HepG2 (cell line): ENCODE data around the gene BPI. TPM values are rescaled to one million over a fixed set of nuclear protein-coding genes. Genes with fewer than 3 reads are reported as not detected.

ENCODE experiments used
- ARNTL ChIP-seq: sonication (generic); formaldehyde crosslinking; IDR thresholded peaks from 2 replicates; pipeline ENCODE4 v1.4.0; 2020; ENCODE audit warnings: mild to moderate bottlenecking, missing genetic modification reagents
- BRD4 ChIP-seq: sonication (generic); formaldehyde crosslinking; IDR thresholded peaks from 2 replicates; pipeline ENCODE4 v1.4.0; 2020; ENCODE audit warnings: missing genetic modification reagents
- CEBPB ChIP-seq: IDR thresholded peaks from 2 replicates; pipeline ENCODE4 v1.6.1; 2011; ENCODE audit warnings: low read depth, low read length, improper control_type of control experiment, borderline replicate concordance
- CSRNP1 ChIP-seq: sonication (generic); formaldehyde crosslinking; IDR thresholded peaks from 2 replicates; pipeline ENCODE4 v1.8.1; 2023; ENCODE audit warnings: mild to moderate bottlenecking, missing genetic modification reagents
- FOSL2 ChIP-seq: sonication (generic); formaldehyde crosslinking; IDR thresholded peaks from 2 replicates; pipeline ENCODE4 v1.4.0; 2020; ENCODE audit warnings: missing genetic modification reagents
- GFI1 ChIP-seq: sonication (generic); formaldehyde crosslinking; IDR thresholded peaks from 2 replicates; pipeline ENCODE4 v1.5.0; 2020; ENCODE audit warnings: missing genetic modification reagents, mild to moderate bottlenecking, borderline replicate concordance
- HMG20B ChIP-seq: conservative IDR thresholded peaks from 2 replicates; pipeline ENCODE4 v1.6.1; 2016; ENCODE audit warnings: missing genetic modification reagents, missing compliant biosample characterization
- MZF1 ChIP-seq: sonication (generic); formaldehyde crosslinking; IDR thresholded peaks from 2 replicates; pipeline ENCODE4 v1.8.1; 2023; ENCODE audit warnings: mild to moderate bottlenecking, missing genetic modification reagents, borderline replicate concordance
- RBM39 ChIP-seq: fragments of 200-400 bp; formaldehyde crosslinking; IDR thresholded peaks from one replicate; pipeline ENCODE4 v1.6.1; 2018; ENCODE audit warnings: antibody characterized with exemption, mild to moderate bottlenecking, low read depth, low read length; ENCODE audit not compliant: poor library complexity, severe bottlenecking
- RELA ChIP-seq: sonication (generic); formaldehyde crosslinking; IDR thresholded peaks from 2 replicates; pipeline ENCODE4 v1.4.0; 2020; ENCODE audit warnings: missing genetic modification reagents
- RERE ChIP-seq: IDR thresholded peaks from 2 replicates; pipeline ENCODE4 v1.6.1; 2016; ENCODE audit warnings: low read depth, missing genetic modification reagents, missing compliant biosample characterization
- SNAI1 ChIP-seq: sonication (generic); formaldehyde crosslinking; IDR thresholded peaks from 2 replicates; pipeline ENCODE4 v1.5.0; 2020; ENCODE audit warnings: mild to moderate bottlenecking, missing genetic modification reagents, borderline replicate concordance
- TAF15 ChIP-seq: fragments of 200-400 bp; formaldehyde crosslinking; IDR thresholded peaks from one replicate; pipeline ENCODE4 v1.6.1; 2018; ENCODE audit warnings: mild to moderate bottlenecking, low read depth, low read length; ENCODE audit not compliant: poor library complexity, severe bottlenecking
- TOE1 ChIP-seq: sonication (generic); formaldehyde crosslinking; IDR thresholded peaks from 2 replicates; pipeline ENCODE4 v1.4.0; 2020; ENCODE audit warnings: mild to moderate bottlenecking, missing genetic modification reagents
- ZNF75D ChIP-seq: sonication (generic); formaldehyde crosslinking; IDR thresholded peaks from 2 replicates; pipeline ENCODE4 v1.8.1; 2023; ENCODE audit warnings: missing genetic modification reagents, mild to moderate bottlenecking, borderline replicate concordance
- polyA plus RNA-seq, 8 experiments: library from polyadenylated mRNA; depleted of rRNA in 3 of 8; stranded (reverse) in 7 of 8; unstranded in 1 of 8; fragments of >200 nt; fragmentation: Illumina TruSeq in 4 of 8; extraction: Trizol in 4 of 8; gene quantifications; 2 replicates each; pipeline versions ENCODE4 v1.2.1 to v1.2.3, GENCODE V29; 2011 to 2016; ENCODE audit warnings: low read depth in 4 of 8, missing spikeins in 1 of 8, mixed read lengths in 1 of 8; ENCODE audit not compliant: insufficient read depth in 1 of 8
- total RNA-seq, 5 experiments: library from RNA; depleted of rRNA; stranded (reverse); fragments of >200 nt; fragmentation: Illumina TruSeq; extraction: Trizol; gene quantifications; 2 replicates each; pipeline ENCODE4 v1.2.3, GENCODE V29; 2016; ENCODE audit warnings: low read depth in 1 of 5
- TF ChIP-seq, protein P1 (sequence below): sonication (generic); formaldehyde crosslinking; IDR thresholded peaks from 2 replicates; pipeline ENCODE4 v1.4.0; 2020; ENCODE audit warnings: missing genetic modification reagents
- TF ChIP-seq, protein P2 (sequence below): sonication (generic); formaldehyde crosslinking; IDR thresholded peaks from 2 replicates; pipeline ENCODE4 v1.4.0; 2020; ENCODE audit warnings: mild to moderate bottlenecking, missing genetic modification reagents, borderline replicate concordance
- TF ChIP-seq, protein P3 (sequence below): sonication (generic); formaldehyde crosslinking; IDR thresholded peaks from 2 replicates; pipeline ENCODE4 v1.8.1; 2022; ENCODE audit warnings: mild to moderate bottlenecking, missing genetic modification reagents

BPI gene
- total and polyA plus RNA-seq, 2 of the 13 experiments (the other 11 are each of a cell fraction or from before 2014, with no cell fraction given) = not detected

DNA sequence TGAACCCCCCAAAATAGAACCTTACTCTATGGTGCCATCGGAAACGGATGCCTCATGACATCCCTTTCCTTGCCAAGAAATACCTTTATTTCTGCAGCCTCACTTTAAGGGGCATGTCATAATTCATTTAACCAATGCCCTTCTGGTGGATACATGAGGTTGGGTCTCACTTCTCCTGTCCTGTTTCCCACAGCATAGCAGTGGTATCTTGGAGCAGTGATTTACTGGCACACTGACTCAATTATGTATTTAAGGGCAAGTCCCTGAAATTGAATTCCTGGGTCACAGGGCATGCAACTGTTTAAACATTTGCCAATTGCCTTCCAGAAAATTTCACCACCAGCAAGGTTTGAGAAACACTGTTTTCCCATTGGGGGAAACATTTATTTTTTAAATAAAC is 41.7 kb downstream of the BPI start (continued):
- TF ChIP-seq RELA (CRISPR knock-in tag) (no peak), CSRNP1 (no peak), SNAI1 (CRISPR knock-in tag) (no peak), BRD4 (no peak), TAF15 (no peak), FOSL2 (peak; percentile 76), CEBPB (peak; percentile 62; the same call in 1 of the 2 replicates), ZNF75D (CRISPR knock-in tag) (no peak), RERE (CRISPR knock-in tag) (no peak), GFI1 (peak; percentile 86), HMG20B (CRISPR knock-in tag) (peak; percentile 68; the same call in 1 of the 2 replicates), TOE1 (CRISPR knock-in tag) (no peak), MZF1 (CRISPR knock-in tag) (no peak), ARNTL (no peak), RBM39 (no peak)
- TF ChIP-seq, protein P1, sequence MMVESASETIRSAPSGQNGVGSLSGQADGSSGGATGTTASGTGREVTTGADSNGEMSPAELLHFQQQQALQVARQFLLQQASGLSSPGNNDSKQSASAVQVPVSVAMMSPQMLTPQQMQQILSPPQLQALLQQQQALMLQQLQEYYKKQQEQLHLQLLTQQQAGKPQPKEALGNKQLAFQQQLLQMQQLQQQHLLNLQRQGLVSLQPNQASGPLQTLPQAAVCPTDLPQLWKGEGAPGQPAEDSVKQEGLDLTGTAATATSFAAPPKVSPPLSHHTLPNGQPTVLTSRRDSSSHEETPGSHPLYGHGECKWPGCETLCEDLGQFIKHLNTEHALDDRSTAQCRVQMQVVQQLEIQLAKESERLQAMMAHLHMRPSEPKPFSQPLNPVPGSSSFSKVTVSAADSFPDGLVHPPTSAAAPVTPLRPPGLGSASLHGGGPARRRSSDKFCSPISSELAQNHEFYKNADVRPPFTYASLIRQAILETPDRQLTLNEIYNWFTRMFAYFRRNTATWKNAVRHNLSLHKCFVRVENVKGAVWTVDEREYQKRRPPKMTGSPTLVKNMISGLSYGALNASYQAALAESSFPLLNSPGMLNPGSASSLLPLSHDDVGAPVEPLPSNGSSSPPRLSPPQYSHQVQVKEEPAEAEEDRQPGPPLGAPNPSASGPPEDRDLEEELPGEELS = no peak
- TF ChIP-seq, protein P2, sequence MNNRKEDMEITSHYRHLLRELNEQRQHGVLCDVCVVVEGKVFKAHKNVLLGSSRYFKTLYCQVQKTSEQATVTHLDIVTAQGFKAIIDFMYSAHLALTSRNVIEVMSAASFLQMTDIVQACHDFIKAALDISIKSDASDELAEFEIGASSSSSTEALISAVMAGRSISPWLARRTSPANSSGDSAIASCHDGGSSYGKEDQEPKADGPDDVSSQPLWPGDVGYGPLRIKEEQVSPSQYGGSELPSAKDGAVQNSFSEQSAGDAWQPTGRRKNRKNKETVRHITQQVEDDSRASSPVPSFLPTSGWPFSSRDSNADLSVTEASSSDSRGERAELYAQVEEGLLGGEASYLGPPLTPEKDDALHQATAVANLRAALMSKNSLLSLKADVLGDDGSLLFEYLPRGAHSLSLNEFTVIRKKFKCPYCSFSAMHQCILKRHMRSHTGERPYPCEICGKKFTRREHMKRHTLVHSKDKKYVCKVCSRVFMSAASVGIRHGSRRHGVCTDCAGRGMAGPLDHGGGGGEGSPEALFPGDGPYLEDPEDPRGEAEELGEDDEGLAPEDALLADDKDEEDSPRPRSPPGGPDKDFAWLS (CRISPR knock-in tag) = no peak
- TF ChIP-seq, protein P3, sequence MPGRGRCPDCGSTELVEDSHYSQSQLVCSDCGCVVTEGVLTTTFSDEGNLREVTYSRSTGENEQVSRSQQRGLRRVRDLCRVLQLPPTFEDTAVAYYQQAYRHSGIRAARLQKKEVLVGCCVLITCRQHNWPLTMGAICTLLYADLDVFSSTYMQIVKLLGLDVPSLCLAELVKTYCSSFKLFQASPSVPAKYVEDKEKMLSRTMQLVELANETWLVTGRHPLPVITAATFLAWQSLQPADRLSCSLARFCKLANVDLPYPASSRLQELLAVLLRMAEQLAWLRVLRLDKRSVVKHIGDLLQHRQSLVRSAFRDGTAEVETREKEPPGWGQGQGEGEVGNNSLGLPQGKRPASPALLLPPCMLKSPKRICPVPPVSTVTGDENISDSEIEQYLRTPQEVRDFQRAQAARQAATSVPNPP (CRISPR knock-in tag) = no peak
